DOHH2 (cell line): ENCODE results near the gene ZNRF3.
"Not testable (repeated sequence)": the region's sequence is repeated elsewhere in the genome, so short reads cannot be mapped to it uniquely, and the experiment has no call there.

ENCODE experiments used
- EZH2phosphoT487 ChIP-seq: fragments of 200-600 bp; sonication (generic); IDR thresholded peaks from 2 replicates; pipeline ENCODE4 v1.6.1; 2017; ENCODE audit warnings: borderline replicate concordance, mild to moderate bottlenecking, antibody characterized with exemption, low read length, moderate library complexity, mixed read lengths
- TF ChIP-seq, protein P1 (sequence below): fragments of 200-600 bp; sonication (generic); IDR thresholded peaks from one replicate; pipeline ENCODE4 v1.5.1; 2014; ENCODE audit warnings: antibody characterized with exemption, mild to moderate bottlenecking, low read depth, low read length; ENCODE audit not compliant: poor library complexity, severe bottlenecking

DNA sequence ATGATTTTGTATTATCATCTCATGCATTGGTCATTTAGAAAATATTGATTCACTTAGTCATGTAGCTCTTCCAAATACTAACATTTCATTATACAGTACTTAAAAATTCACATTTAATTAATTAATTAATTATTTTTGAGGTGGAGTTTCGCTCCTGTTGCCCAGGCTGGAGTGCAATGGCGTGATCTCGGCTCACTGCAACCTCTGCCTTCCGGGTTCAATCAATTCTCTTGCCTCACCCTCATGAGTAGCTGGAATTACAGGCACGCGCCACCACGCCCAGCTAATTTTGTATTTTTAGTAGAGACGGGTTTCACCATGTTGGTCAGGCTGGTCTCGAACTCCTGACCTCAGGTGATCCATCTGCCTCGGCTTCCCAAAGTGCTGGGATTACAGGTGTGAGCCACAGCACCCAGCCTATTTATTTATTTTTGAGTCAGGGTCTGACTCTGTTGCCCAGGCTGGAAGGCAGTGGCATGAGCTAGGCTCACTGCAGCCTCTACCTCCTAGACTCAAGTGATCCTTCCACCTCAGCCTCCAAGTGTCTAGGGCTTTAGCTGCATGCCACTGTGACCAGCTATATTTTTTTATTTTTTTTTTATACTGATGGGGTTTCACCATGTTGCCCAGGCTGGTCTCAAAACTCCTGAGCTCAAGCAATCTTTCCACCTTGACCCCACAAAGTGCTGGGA lies 65.6 kb downstream of the ZNRF3 start:
- TF ChIP-seq, protein P1, sequence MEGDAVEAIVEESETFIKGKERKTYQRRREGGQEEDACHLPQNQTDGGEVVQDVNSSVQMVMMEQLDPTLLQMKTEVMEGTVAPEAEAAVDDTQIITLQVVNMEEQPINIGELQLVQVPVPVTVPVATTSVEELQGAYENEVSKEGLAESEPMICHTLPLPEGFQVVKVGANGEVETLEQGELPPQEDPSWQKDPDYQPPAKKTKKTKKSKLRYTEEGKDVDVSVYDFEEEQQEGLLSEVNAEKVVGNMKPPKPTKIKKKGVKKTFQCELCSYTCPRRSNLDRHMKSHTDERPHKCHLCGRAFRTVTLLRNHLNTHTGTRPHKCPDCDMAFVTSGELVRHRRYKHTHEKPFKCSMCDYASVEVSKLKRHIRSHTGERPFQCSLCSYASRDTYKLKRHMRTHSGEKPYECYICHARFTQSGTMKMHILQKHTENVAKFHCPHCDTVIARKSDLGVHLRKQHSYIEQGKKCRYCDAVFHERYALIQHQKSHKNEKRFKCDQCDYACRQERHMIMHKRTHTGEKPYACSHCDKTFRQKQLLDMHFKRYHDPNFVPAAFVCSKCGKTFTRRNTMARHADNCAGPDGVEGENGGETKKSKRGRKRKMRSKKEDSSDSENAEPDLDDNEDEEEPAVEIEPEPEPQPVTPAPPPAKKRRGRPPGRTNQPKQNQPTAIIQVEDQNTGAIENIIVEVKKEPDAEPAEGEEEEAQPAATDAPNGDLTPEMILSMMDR, result not testable (repeated sequence)
- TF ChIP-seq EZH2phosphoT487, result not testable (repeated sequence)
